ENCODE results near the gene ARMC10. TPM values are rescaled to one million over a fixed set of nuclear protein-coding genes. Genes with fewer than 3 reads are reported as not detected.

Gene ARMC10
- total RNA-seq, 2 donors from 2014 or later = 50.6 to 59.6 TPM

DNA sequence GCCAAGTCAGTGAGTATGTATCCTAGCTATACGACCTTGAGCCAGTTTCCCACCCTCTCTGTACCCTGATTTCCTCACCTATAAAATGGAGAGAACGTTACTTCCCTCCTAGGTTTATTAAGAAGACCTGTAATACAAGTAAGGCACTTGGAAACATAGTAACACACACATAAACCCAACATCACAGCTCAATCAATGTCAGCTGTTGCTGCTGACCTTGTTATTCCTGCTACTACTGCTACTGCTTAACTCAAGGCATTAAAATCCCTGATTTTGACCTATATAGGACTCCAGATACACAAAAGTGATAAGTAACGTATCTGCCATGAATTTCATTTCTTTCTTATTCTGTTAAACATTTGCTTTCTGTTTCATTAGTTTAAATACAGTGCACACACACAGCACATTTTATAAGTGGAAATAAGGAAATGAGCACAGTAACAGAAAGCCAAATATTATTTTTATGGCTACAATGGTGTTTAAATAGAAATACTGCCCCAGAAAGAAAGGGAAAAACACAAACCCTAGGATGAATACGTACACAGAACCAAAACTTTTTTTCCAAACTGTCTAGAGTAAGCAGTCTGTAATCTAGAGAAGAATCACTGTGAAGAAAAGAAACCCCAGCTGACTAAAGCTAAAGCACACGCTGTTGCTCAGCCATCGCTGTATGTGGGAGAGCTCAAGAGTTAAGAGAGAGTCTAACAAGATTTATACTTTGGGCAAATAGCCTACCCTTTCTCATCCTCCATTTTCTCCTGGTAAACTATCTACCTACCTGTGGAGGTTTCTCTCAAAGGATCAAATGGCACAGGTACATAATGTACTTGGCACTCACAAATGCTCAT, 55.0 kb downstream of the ARMC10 start:
- WGBS = 14% methylated on average over 6 of the region's 6 CpGs
- Histone ChIP-seq H3K27me3 (replicated peaks; ENCODE audit: insufficient read depth) (no peaks in the 10 kb centered on the region), H3K4me3 (no peak overlapping the region), H3K9me3 (no peaks in the 10 kb centered on the region), H3K36me3 (no peaks in the 10 kb centered on the region), H3K4me1 (replicated peaks) (peaks cover 4% of the 10 kb centered on the region), H3K27ac (peak overlapping the region; percentile 55 to 58)
- peak; percentile 30 for DNase-seq (ENCODE audit: low spot score)
- intact Hi-C loops (cut with DNase I) = no loop called here
- TF ChIP-seq POLR2AphosphoS5 (IDR thresholded peaks at IDR 0.05) (peak; percentile 31), POLR2A (IDR thresholded peaks at IDR 0.05) (no peak)
- TF ChIP-seq, protein P1, sequence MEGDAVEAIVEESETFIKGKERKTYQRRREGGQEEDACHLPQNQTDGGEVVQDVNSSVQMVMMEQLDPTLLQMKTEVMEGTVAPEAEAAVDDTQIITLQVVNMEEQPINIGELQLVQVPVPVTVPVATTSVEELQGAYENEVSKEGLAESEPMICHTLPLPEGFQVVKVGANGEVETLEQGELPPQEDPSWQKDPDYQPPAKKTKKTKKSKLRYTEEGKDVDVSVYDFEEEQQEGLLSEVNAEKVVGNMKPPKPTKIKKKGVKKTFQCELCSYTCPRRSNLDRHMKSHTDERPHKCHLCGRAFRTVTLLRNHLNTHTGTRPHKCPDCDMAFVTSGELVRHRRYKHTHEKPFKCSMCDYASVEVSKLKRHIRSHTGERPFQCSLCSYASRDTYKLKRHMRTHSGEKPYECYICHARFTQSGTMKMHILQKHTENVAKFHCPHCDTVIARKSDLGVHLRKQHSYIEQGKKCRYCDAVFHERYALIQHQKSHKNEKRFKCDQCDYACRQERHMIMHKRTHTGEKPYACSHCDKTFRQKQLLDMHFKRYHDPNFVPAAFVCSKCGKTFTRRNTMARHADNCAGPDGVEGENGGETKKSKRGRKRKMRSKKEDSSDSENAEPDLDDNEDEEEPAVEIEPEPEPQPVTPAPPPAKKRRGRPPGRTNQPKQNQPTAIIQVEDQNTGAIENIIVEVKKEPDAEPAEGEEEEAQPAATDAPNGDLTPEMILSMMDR (IDR thresholded peaks at IDR 0.05) = no peak

DNA sequence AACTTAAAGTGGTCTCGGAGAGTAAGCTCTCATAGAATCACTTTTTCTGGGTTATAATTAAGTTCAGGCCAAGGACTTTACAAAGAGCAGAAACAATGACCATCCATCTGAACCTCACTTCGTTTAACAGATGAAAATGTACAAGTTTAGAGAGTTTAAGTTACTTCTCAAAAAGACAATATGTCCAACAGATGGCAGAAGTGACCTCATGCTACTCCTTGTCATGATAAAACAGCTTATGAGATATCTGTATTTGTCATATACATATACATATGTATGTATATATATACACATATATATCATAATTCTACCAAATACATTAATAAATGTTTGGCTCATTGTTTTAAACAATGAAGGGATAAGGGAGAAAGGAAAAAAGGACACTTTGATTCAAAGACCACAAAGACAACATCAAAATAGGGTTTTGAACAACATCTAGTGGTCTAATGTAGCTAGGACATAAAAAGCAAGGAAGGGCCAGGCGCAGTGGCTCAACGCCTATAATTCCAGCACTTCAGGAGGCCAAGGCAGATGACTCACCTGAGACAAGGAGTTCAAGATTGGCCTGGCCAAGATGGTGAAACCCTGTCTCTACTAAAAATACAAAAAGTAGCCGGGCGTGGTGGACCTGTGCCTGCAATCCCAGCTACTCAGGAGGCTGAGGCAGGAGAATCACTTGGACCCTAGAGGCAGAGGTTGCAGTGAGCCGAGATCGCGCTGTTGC, 56.1 kb downstream of the ARMC10 start:
- intact Hi-C loops (cut with DNase I) = no loop called here
- WGBS = 77% methylated on average over 9 of the region's 9 CpGs
- DNase-seq (ENCODE audit: low spot score) = no peak
- no peaks in the 10 kb centered on the region for H3K9me3 ChIP-seq
- peaks cover 9% of the 10 kb centered on the region for H3K4me1 ChIP-seq (replicated peaks)
- no peak overlapping the region for H3K4me3 ChIP-seq
- no peaks in the 10 kb centered on the region for H3K36me3 ChIP-seq
- TF ChIP-seq, protein P1 (IDR thresholded peaks at IDR 0.05) = no peak
- TF ChIP-seq POLR2AphosphoS5 (IDR thresholded peaks at IDR 0.05) (no peak), POLR2A (IDR thresholded peaks at IDR 0.05) (no peak)
- no peaks in the 10 kb centered on the region for H3K27me3 ChIP-seq (replicated peaks; ENCODE audit: insufficient read depth)
- peak overlapping the region; percentile 55 to 58 for H3K27ac ChIP-seq

GRCh38 chr7:103132995-103133688, 58.2 kb downstream of the ARMC10 start:
- Histone ChIP-seq H3K27me3 (replicated peaks; ENCODE audit: insufficient read depth) (no peaks in the 10 kb centered on the region), H3K4me3 (no peak overlapping the region), H3K36me3 (no peaks in the 10 kb centered on the region), H3K9me3 (no peaks in the 10 kb centered on the region), H3K4me1 (replicated peaks) (peaks cover 9% of the 10 kb centered on the region), H3K27ac (no peak overlapping the region)
- TF ChIP-seq POLR2A (IDR thresholded peaks at IDR 0.05) (no peak), POLR2AphosphoS5 (IDR thresholded peaks at IDR 0.05) (no peak)
- TF ChIP-seq, protein P1 (IDR thresholded peaks at IDR 0.05) = no peak
- 72% methylated on average over 9 of the region's 9 CpGs for WGBS
- intact Hi-C loops (cut with DNase I) = no loop called here
- DNase-seq (ENCODE audit: low spot score) = no peak

DNA sequence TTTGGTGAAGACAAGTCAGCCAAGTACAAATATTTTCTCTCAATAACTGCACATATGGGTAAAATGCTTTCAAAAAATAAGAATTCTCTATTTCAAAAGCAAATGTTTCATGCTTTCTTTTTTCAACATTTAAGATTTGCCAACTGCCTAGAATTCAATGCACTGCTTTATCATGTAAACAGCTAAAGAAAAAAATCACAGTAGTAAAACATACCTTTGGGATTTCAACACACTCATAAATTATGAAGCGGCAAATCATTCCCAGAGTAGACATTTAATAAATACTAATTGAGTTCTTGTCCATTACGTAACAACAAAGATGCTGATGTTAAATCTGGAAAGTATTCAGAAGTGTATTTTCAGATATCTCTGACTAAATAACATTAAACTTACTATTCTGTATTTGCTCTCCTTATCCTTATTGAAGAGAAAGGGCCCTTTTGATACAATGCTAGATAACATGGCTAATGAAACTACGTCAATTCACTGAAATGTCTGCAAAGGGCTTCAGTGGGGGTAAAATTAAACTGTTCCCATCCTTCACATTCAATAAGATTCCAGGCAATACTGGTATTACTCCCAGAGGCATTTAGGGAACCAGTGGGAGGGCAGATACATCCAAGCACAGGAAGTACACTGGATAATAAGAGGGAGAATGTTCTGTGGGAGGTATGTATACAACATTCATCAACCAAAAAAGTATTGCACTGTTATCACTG, 60.1 kb downstream of the ARMC10 start:
- H3K9me3 ChIP-seq = no peaks in the 10 kb centered on the region
- peaks cover 9% of the 10 kb centered on the region for H3K4me1 ChIP-seq (replicated peaks)
- TF ChIP-seq POLR2AphosphoS5 (IDR thresholded peaks at IDR 0.05) (no peak), POLR2A (IDR thresholded peaks at IDR 0.05) (no peak)
- TF ChIP-seq, protein P1 (IDR thresholded peaks at IDR 0.05) = no peak
- H3K27ac ChIP-seq = peak overlapping the region in 1 of 2 donors; percentile 20
- WGBS = 40% methylated on average over 3 of the region's 3 CpGs
- no peak overlapping the region for H3K4me3 ChIP-seq
- DNase-seq (ENCODE audit: low spot score) = no peak
- H3K27me3 ChIP-seq (replicated peaks; ENCODE audit: insufficient read depth) = no peaks in the 10 kb centered on the region
- H3K36me3 ChIP-seq = no peaks in the 10 kb centered on the region
- intact Hi-C loops (cut with DNase I) = no loop called here
